ENCODE data around the gene AFAP1. TPM values are rescaled to one million over a fixed set of nuclear protein-coding genes. Genes with fewer than 3 reads are reported as not detected.

The AFAP1 gene
- total RNA-seq, 1 experiment from 2014 or later = 42.1 TPM

- ATAC-seq = no peak
- CTCF ChIA-PET = no interaction called here
- no peak for DNase-seq
- Histone ChIP-seq H3K27ac (ENCODE audit: low read length) (no peak overlapping the region), H3K4me1 (ENCODE audit: insufficient read depth, low read length) (peaks cover 44% of the 10 kb centered on the region), H2AFZ (ENCODE audit: low read length) (no peak overlapping the region), H3F3A (ENCODE audit: low read length, unreplicated experiment) (peaks cover 9% of the 10 kb centered on the region), H3K4me3 (ENCODE audit: low read length) (no peak overlapping the region), H4K20me1 (ENCODE audit: low read length) (no peaks in the 10 kb centered on the region), H3K36me3 (ENCODE audit: low read depth, low read length) (peaks cover 7% of the 10 kb centered on the region; the same call in 1 of the 2 replicates), H3K4me2 (ENCODE audit: low read length) (no peak overlapping the region), H3K9ac (ENCODE audit: low read length) (no peak overlapping the region), H3K9me3 (ENCODE audit: low read length) (no peaks in the 10 kb centered on the region), H3K9me2 (replicated peaks; ENCODE audit: low read length) (no peaks in the 10 kb centered on the region), H3K27me3 (ENCODE audit: low read length) (no peaks in the 10 kb centered on the region), H3K79me2 (ENCODE audit: low read length) (peaks cover 100% of the 10 kb centered on the region)
- intact Hi-C loops (cut with micrococcal nuclease) = loop anchor here (5.0 kb wide), 1 partner anchor 36 kb away; no protein-coding TSS in a partner anchor
- TF ChIP-seq EZH2 (IDR thresholded peaks at IDR 0.05; ENCODE audit: low read length, unreplicated experiment) (no peak), CTCF (conservative IDR thresholded peaks at IDR 0.05; ENCODE audit: low read depth, low read length) (no peak), EZH2phosphoT487 (IDR thresholded peaks at IDR 0.05; ENCODE audit: borderline replicate concordance, low read length) (no peak)
- BruUV-seq (replicated peaks) = no TSS peak
- POLR2A ChIA-PET (ENCODE audit: unreplicated experiment) = no interaction called here
These were observed 53.4 kb downstream of the AFAP1 start for GRCh38 chr4:7886007-7886973.

GRCh38 chr4:7885216-7886006 is 54.2 kb downstream of the AFAP1 start:
- ATAC-seq (no peak), DNase-seq (no peak)
- BruUV-seq (replicated peaks) = no TSS peak
- Histone ChIP-seq H4K20me1 (ENCODE audit: low read length) (no peaks in the 10 kb centered on the region), H3F3A (ENCODE audit: low read length, unreplicated experiment) (peaks cover 9% of the 10 kb centered on the region), H3K4me3 (ENCODE audit: low read length) (no peak overlapping the region), H3K27me3 (ENCODE audit: low read length) (no peaks in the 10 kb centered on the region), H3K4me1 (ENCODE audit: insufficient read depth, low read length) (peaks cover 45% of the 10 kb centered on the region), H3K9ac (ENCODE audit: low read length) (no peak overlapping the region), H3K9me2 (replicated peaks; ENCODE audit: low read length) (no peaks in the 10 kb centered on the region), H3K9me3 (ENCODE audit: low read length) (no peaks in the 10 kb centered on the region), H3K79me2 (ENCODE audit: low read length) (peaks cover 100% of the 10 kb centered on the region), H2AFZ (ENCODE audit: low read length) (no peak overlapping the region), H3K27ac (ENCODE audit: low read length) (no peak overlapping the region), H3K4me2 (ENCODE audit: low read length) (no peak overlapping the region), H3K36me3 (ENCODE audit: low read depth, low read length) (peaks cover 7% of the 10 kb centered on the region; the same call in 1 of the 2 replicates)
- POLR2A ChIA-PET (ENCODE audit: unreplicated experiment) = no interaction called here
- CTCF ChIA-PET = no interaction called here
- TF ChIP-seq CTCF (conservative IDR thresholded peaks at IDR 0.05; ENCODE audit: low read depth, low read length) (no peak), EZH2 (IDR thresholded peaks at IDR 0.05; ENCODE audit: low read length, unreplicated experiment) (no peak), EZH2phosphoT487 (IDR thresholded peaks at IDR 0.05; ENCODE audit: borderline replicate concordance, low read length) (no peak)
- intact Hi-C loops (cut with micrococcal nuclease) = loop anchor here (5.0 kb wide), 1 partner anchor 37 kb away; no protein-coding TSS in a partner anchor
